ENCODE data around the gene TMCO6. TPM values are rescaled to one million over a fixed set of nuclear protein-coding genes. Genes with fewer than 3 reads are reported as not detected.

Gene TMCO6
- total and polyA plus RNA-seq, 9 of the 15 experiments (the other 6 are each of a cell fraction or from before 2014, with no cell fraction given) = 3.4 to 46.4 (median 16.7) TPM

GRCh38 chr5:140690941-140691924 is 52.0 kb downstream of the TMCO6 start, which contains the start of the genes HARS1 and HARS2 (continued):
- no peak for TF ChIP-seq ZNF609 (CRISPR knock-in tag; IDR thresholded peaks at IDR 0.05; ENCODE audit: borderline replicate concordance)
- no peak for TF ChIP-seq MAFF (IDR thresholded peaks at IDR 0.05; ENCODE audit: low read length)
- peak; percentile 66 to 80; a peak in 2 of 4 replicates for TF ChIP-seq FOXK2 (conservative IDR thresholded peaks at IDR 0.05 in 1 of 2, IDR thresholded peaks at IDR 0.05 in 1 of 2; ENCODE audit: low read depth in 2 of 2)
- TF ChIP-seq SP1 (CRISPR knock-in tag; IDR thresholded peaks at IDR 0.05) = no peak
- TF ChIP-seq ID3 (CRISPR knock-in tag; IDR thresholded peaks at IDR 0.05) = no peak
- no peak for TF ChIP-seq ID3 (tag; IDR thresholded peaks at IDR 0.05)
- no peak for TF ChIP-seq NEUROD1 (IDR thresholded peaks at IDR 0.05; ENCODE audit: borderline replicate concordance, low read depth, low read length, partially characterized antibody)
- TF ChIP-seq POLR2H (tag; IDR thresholded peaks at IDR 0.05; ENCODE audit: low read depth) = 0 out of 2 replicates have a peak, but pooled peaks have one; percentile 19
- peak; percentile 55; the same call in 1 of the 2 replicates for TF ChIP-seq MXI1 (IDR thresholded peaks at IDR 0.05; ENCODE audit: low read depth, low read length)
- peak; percentile 78 for TF ChIP-seq SIN3B (IDR thresholded peaks at IDR 0.05; ENCODE audit: low read depth)
- peak; percentile 68; the same call in 1 of the 2 replicates for TF ChIP-seq ZBTB26 (CRISPR knock-in tag; IDR thresholded peaks at IDR 0.05)
- TF ChIP-seq PRPF4 (IDR thresholded peaks at IDR 0.05; ENCODE audit: insufficient read depth, low read depth, low read length, poor library complexity, severe bottlenecking) = no peak
- TF ChIP-seq TEAD1 (CRISPR knock-in tag; IDR thresholded peaks at IDR 0.05) = peak in 1 of 2 experiments; percentile 79; a peak in 1 of 4 replicates
- no peak for TF ChIP-seq ZFPM2 (CRISPR knock-in tag; IDR thresholded peaks at IDR 0.05)
- peak; percentile 23 for TF ChIP-seq SAP30 (IDR thresholded peaks at IDR 0.05; ENCODE audit: borderline replicate concordance, insufficient read depth, low read depth, low read length, poor library complexity, severe bottlenecking)
- peak in 1 of 2 experiments; percentile 96; a peak in 2 of 4 replicates for TF ChIP-seq HDAC1 (IDR thresholded peaks at IDR 0.05)
- TF ChIP-seq TOE1 (IDR thresholded peaks at IDR 0.05; ENCODE audit: borderline replicate concordance) = no peak; the same call in none of the 2 replicates
- no peak for TF ChIP-seq TOE1 (CRISPR knock-in tag; IDR thresholded peaks at IDR 0.05; ENCODE audit: borderline replicate concordance, low read depth)
- TF ChIP-seq CAMTA2 (CRISPR knock-in tag; conservative IDR thresholded peaks at IDR 0.05) = no peak

Measured in K562 (cell line).